ENCODE data around the gene SF3B3.

GRCh38 chr16:70612931-70613330, 89.3 kb downstream of the SF3B3 start:
- TF ChIP-seq CTCF (IDR thresholded peaks at IDR 0.05; ENCODE audit: low read length): no peak
- no peak for TF ChIP-seq EZH2 (optimal IDR thresholded peaks at IDR 0.05; ENCODE audit: low read depth, low read length)
- no peak for TF ChIP-seq EZH2phosphoT487 (IDR thresholded peaks at IDR 0.05; ENCODE audit: low read length)
